ENCODE data around the gene COL8A1.
A peak's percentile ranks its signal among the peaks of the same experiment; 100 is the strongest.

COL8A1 gene

GRCh38 chr3:99810403-99810802 is 172.0 kb downstream of the COL8A1 start:
- TF ChIP-seq CTCF (conservative IDR thresholded peaks at IDR 0.05) (no peak), ZFX (IDR thresholded peaks at IDR 0.05) (no peak)
- no peak overlapping the region for H3K27ac ChIP-seq

- peak overlapping the region; percentile 78 for H3K27ac ChIP-seq
- TF ChIP-seq ZFX (IDR thresholded peaks at IDR 0.05) (no peak), CTCF (conservative IDR thresholded peaks at IDR 0.05) (no peak)
These were observed 178.6 kb downstream of the COL8A1 start for GRCh38 chr3:99817047-99817436.

- TF ChIP-seq CTCF (conservative IDR thresholded peaks at IDR 0.05) (0 out of 2 replicates have a peak, but pooled peaks have one; percentile 10), ZFX (IDR thresholded peaks at IDR 0.05) (peak; percentile 16; the same call in 1 of the 2 replicates)
These were observed 179.2 kb downstream of the COL8A1 start, which contains the start of gene CMSS1 for GRCh38 chr3:99817437-99818240. Gene CMSS1, plus strand, starts transcription at chr3:99817862.

GRCh38 chr3:99818818-99819217 is 180.4 kb downstream of the COL8A1 start:
- TF ChIP-seq CTCF (conservative IDR thresholded peaks at IDR 0.05) (no peak), ZFX (IDR thresholded peaks at IDR 0.05) (no peak)

More at GRCh38 chr3:99817437-99818240, 179.2 kb downstream of the COL8A1 start, which contains the start of gene CMSS1:
- peak within 1 kb of the TSS; percentile 78 for H3K27ac ChIP-seq

GRCh38 chr3:99823723-99824711 is 185.6 kb downstream of the COL8A1 start:
- H3K27ac ChIP-seq, result no peak overlapping the region
- no peak for TF ChIP-seq ZFX (IDR thresholded peaks at IDR 0.05)
- TF ChIP-seq CTCF (conservative IDR thresholded peaks at IDR 0.05), result no peak

More at GRCh38 chr3:99818818-99819217, 180.4 kb downstream of the COL8A1 start:
- no peak overlapping the region for H3K27ac ChIP-seq

- TF ChIP-seq CTCF (conservative IDR thresholded peaks at IDR 0.05), result no peak
- TF ChIP-seq ZFX (IDR thresholded peaks at IDR 0.05), result no peak
- no peak overlapping the region for H3K27ac ChIP-seq
These were observed 186.7 kb downstream of the COL8A1 start for GRCh38 chr3:99825004-99825640.

Measured in C4-2B (cell line).